ENCODE results near the gene C1orf53.
A peak's percentile ranks its signal among the peaks of the same experiment; 100 is the strongest.
"Not testable (repeated sequence)": the region's sequence is repeated elsewhere in the genome, so short reads cannot be mapped to it uniquely, and the experiment has no call there.

The C1orf53 gene

DNA sequence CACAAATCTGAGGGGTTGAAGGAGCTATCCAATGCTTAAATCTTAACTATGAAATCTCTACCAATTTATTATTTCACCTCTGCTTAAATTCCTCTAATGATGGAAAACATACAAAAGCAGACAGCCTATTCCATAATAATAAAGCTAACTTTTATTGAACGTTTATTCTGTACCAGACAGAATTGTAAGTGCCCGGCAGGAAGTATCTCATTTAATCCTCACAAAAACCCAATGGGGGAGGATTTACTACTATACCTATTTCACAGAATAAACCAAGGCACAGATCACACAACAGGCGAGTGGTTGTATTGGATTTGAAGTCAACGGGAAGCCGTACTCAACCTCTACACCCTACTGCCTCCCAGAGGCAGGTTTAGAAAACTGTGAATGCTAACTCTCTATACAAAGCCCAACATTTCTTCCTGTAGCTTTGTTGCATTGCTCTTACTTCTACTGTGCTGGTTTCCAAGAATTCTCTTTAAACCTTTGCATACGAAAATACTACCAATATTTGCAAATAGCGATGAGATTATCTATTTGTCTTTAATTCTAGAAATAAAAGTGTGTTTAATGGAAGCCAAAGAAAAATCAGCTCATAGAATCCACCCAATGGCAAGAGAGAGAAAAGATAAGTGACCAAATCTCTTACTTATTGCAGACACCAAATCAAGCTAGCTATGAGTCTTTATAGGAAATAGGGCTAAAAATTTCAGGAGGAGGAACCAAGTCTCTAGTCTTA lies 33.5 kb upstream of the C1orf53 start:
- H3K27ac ChIP-seq, result no peak overlapping the region
- no peak for TF ChIP-seq ZFX (IDR thresholded peaks at IDR 0.05)
- TF ChIP-seq, protein P1, sequence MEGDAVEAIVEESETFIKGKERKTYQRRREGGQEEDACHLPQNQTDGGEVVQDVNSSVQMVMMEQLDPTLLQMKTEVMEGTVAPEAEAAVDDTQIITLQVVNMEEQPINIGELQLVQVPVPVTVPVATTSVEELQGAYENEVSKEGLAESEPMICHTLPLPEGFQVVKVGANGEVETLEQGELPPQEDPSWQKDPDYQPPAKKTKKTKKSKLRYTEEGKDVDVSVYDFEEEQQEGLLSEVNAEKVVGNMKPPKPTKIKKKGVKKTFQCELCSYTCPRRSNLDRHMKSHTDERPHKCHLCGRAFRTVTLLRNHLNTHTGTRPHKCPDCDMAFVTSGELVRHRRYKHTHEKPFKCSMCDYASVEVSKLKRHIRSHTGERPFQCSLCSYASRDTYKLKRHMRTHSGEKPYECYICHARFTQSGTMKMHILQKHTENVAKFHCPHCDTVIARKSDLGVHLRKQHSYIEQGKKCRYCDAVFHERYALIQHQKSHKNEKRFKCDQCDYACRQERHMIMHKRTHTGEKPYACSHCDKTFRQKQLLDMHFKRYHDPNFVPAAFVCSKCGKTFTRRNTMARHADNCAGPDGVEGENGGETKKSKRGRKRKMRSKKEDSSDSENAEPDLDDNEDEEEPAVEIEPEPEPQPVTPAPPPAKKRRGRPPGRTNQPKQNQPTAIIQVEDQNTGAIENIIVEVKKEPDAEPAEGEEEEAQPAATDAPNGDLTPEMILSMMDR (conservative IDR thresholded peaks at IDR 0.05), result peak; percentile 87

GRCh38 chr1:197869490-197870077 lies 32.8 kb upstream of the C1orf53 start:
- no peak for TF ChIP-seq ZFX (IDR thresholded peaks at IDR 0.05)
- TF ChIP-seq, protein P1 (conservative IDR thresholded peaks at IDR 0.05), result no peak

GRCh38 chr1:197876894-197877293 lies 25.5 kb upstream of the C1orf53 start:
- no peak overlapping the region for H3K27ac ChIP-seq
- no peak for TF ChIP-seq ZFX (IDR thresholded peaks at IDR 0.05)
- TF ChIP-seq, protein P1 (conservative IDR thresholded peaks at IDR 0.05), result no peak

More at GRCh38 chr1:197869490-197870077, 32.8 kb upstream of the C1orf53 start:
- H3K27ac ChIP-seq, result no peak overlapping the region

- not testable (repeated sequence) for H3K27ac ChIP-seq
Measured at GRCh38 chr1:197880385-197880784, 22.0 kb upstream of the C1orf53 start.

- not testable (repeated sequence) for H3K27ac ChIP-seq
Measured at GRCh38 chr1:197882241-197882640, 20.2 kb upstream of the C1orf53 start.

GRCh38 chr1:197884173-197884572 lies 18.3 kb upstream of the C1orf53 start:
- TF ChIP-seq ZFX (IDR thresholded peaks at IDR 0.05), result no peak
- TF ChIP-seq, protein P1 (conservative IDR thresholded peaks at IDR 0.05), result no peak
- H3K27ac ChIP-seq, result no peak overlapping the region

GRCh38 chr1:197890936-197891335 lies 11.5 kb upstream of the C1orf53 start:
- no peak for TF ChIP-seq ZFX (IDR thresholded peaks at IDR 0.05)
- TF ChIP-seq, protein P1 (conservative IDR thresholded peaks at IDR 0.05), result no peak
- no peak overlapping the region for H3K27ac ChIP-seq

DNA sequence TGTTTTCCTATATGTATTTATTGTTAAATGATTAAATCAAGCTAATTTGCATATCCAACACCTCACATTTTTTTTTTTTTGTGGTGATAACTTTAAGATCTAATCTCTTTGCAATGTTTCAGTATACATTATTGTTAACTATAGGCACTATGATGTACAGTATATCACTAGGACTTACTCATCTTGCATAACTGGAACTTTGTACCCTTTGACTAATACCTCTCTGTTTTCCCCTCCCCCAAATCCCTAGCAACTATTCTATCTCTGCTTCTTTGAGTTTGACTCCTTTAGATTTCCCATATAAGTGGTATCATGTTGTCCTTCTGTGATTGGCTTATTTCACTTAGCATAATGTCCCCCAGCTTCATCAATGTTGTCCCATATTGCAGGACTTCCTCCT lies 9.7 kb upstream of the C1orf53 start:
- TF ChIP-seq, protein P1 (conservative IDR thresholded peaks at IDR 0.05), result no peak
- H3K27ac ChIP-seq, result no peak overlapping the region

Measured in C4-2B (cell line).